Panc1 (cell line): ENCODE results near the gene CHST15. TPM values are rescaled to one million over a fixed set of nuclear protein-coding genes. Genes with fewer than 3 reads are reported as not detected.

ENCODE experiments used
- ATAC-seq: fragments of 200-7000 bp; cut with Tn5 transposase; 2 replicates; pipeline ENCODE4 v1.9.1; 2020; ENCODE audit warnings: mild to moderate bottlenecking, moderate library complexity
- BruUV-seq: library from RNA; stranded (reverse); fragments of 400-500 nt; replicated peaks from 2 replicates; lab custom pipeline; 2021; lab: Mats Ljungman, UMichigan
- CTCF ChIA-PET: fragments of 300-600 bp; sonication (Branson Sonifier 250); formaldehyde crosslinking; loops from one replicate; lab custom pipeline; 2022; ENCODE audit warnings: antibody characterized with exemption; lab: Charles Lee
- POLR2A ChIA-PET: fragments of 300-600 bp; sonication (Branson Sonifier 250); formaldehyde crosslinking; loops from one replicate; lab custom pipeline; 2022; ENCODE audit warnings: antibody characterized with exemption; lab: Charles Lee
- DNase-seq: peaks from one replicate; pipeline ENCODE4 v3.0.0-alpha.2; 2010; ENCODE audit warnings: low read depth, low spot score
- H3K27ac ChIP-seq: 2 replicates; pipeline ENCODE4 v1.5.1; 2011; ENCODE audit warnings: mild to moderate bottlenecking, low read length, inconsistent platforms
- H3K27me3 ChIP-seq: fragments of 200-500 bp; sonication (Bioruptor generic); 2 replicates; pipeline ENCODE4 v1.6.0; 2014; ENCODE audit warnings: low read length, inconsistent platforms; ENCODE audit not compliant: control insufficient read depth, insufficient read depth
- H3K36me3 ChIP-seq: fragments of 200-500 bp; sonication (Bioruptor generic); 2 replicates; pipeline ENCODE4 v1.5.1; 2014; ENCODE audit warnings: inconsistent platforms, mild to moderate bottlenecking, low read length, moderate library complexity; ENCODE audit not compliant: control insufficient read depth, insufficient read depth
- H3K4me1 ChIP-seq: 2 replicates; pipeline ENCODE4 v1.5.1; 2011; ENCODE audit warnings: inconsistent platforms, mild to moderate bottlenecking, low read length, moderate library complexity; ENCODE audit not compliant: control insufficient read depth, insufficient read depth
- H3K4me3 ChIP-seq, 2 experiments: 2 replicates each; pipeline ENCODE4 v1.5.1; 2011 to 2012; ENCODE audit warnings: low read depth in 2 of 2, low read length in 2 of 2, mild to moderate bottlenecking in 2 of 2, inconsistent platforms in 1 of 2, moderate library complexity in 1 of 2
- H3K9me3 ChIP-seq: fragments of 200-500 bp; sonication (Bioruptor generic); 2 replicates; pipeline ENCODE4 v1.5.1; 2014; ENCODE audit warnings: low read depth, mild to moderate bottlenecking, inconsistent platforms, low read length, moderate library complexity; ENCODE audit not compliant: control insufficient read depth, insufficient read depth
- POLR2AphosphoS5 ChIP-seq: IDR thresholded peaks from 2 replicates; pipeline ENCODE4 v1.6.1; 2012; ENCODE audit warnings: mild to moderate bottlenecking, low read depth, low read length, moderate library complexity
- REST ChIP-seq, 2 experiments: IDR thresholded peaks; 2 replicates each; pipeline ENCODE4 v1.6.1; 2011 to 2012; ENCODE audit warnings: low read depth in 2 of 2, control low read depth in 1 of 2, low read length in 1 of 2, mild to moderate bottlenecking in 1 of 2, moderate library complexity in 1 of 2; ENCODE audit not compliant: insufficient read depth in 1 of 2
- SIN3A ChIP-seq: IDR thresholded peaks from 2 replicates; pipeline ENCODE4 v1.6.1; 2012; ENCODE audit warnings: low read depth, mild to moderate bottlenecking, low read length, moderate library complexity, borderline replicate concordance; ENCODE audit not compliant: insufficient read depth
- TCF7L2 ChIP-seq: IDR thresholded peaks from 2 replicates; pipeline ENCODE4 v1.6.1; 2011; ENCODE audit warnings: mild to moderate bottlenecking, low read depth, low read length, inconsistent platforms
- in situ Hi-C: cut with HindIII; loops from 2 replicates; pipeline ENCODE4 v1.10.0; 2016; ENCODE audit warnings: low sequenced_read_pairs, low pct_unique_long_range_greater_than_20kb
- intact Hi-C: fragments of 100-400 bp; cut with micrococcal nuclease; formaldehyde crosslinking; loops from one replicate; pipeline ENCODE4 v1.10.0; 2022; ENCODE audit not compliant: unreplicated experiment
- total RNA-seq: library from RNA; stranded (reverse); gene quantifications from one replicate; pipeline ENCODE4 v1.2.1, GENCODE V29; 2021; ENCODE audit not compliant: unreplicated experiment
- TF ChIP-seq, protein P1 (sequence below): fragments of 450-650 bp; IDR thresholded peaks from 2 replicates; pipeline ENCODE4 v1.5.1; 2017; ENCODE audit warnings: mild to moderate bottlenecking

Gene CHST15
- total RNA-seq, 1 experiment from 2014 or later, result 33.2 TPM

DNA sequence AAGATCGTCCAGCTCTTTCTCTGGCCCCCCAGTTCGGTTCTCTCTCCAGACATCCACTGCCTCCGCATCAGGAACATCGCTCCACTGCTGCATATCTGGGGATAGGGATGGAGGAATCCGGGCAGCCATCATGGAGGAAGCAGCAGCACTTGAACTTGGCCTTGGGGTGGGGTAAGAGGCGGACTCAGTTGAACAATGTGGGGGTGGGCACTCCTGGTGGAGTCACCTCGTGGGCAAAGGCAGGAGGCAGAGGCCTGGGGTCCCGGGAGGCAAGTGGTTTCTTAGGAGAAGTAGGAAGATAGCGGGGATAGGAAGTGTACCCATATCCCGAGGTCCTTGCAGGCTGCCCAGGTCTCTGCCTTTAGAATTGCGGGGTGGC lies 98.3 kb downstream of the CHST15 start:
- POLR2A ChIA-PET, result no interaction called here
- no peaks in the 10 kb centered on the region for H3K9me3 ChIP-seq
- no peaks in the 10 kb centered on the region for H3K36me3 ChIP-seq
- H3K27me3 ChIP-seq, result no peaks in the 10 kb centered on the region
- ATAC-seq, result peak; percentile 54
- in situ Hi-C loops, result no loop called here
- TF ChIP-seq, protein P1, sequence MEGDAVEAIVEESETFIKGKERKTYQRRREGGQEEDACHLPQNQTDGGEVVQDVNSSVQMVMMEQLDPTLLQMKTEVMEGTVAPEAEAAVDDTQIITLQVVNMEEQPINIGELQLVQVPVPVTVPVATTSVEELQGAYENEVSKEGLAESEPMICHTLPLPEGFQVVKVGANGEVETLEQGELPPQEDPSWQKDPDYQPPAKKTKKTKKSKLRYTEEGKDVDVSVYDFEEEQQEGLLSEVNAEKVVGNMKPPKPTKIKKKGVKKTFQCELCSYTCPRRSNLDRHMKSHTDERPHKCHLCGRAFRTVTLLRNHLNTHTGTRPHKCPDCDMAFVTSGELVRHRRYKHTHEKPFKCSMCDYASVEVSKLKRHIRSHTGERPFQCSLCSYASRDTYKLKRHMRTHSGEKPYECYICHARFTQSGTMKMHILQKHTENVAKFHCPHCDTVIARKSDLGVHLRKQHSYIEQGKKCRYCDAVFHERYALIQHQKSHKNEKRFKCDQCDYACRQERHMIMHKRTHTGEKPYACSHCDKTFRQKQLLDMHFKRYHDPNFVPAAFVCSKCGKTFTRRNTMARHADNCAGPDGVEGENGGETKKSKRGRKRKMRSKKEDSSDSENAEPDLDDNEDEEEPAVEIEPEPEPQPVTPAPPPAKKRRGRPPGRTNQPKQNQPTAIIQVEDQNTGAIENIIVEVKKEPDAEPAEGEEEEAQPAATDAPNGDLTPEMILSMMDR, result no peak
- TF ChIP-seq REST (IDR thresholded peaks at IDR 0.05; ENCODE audit: insufficient read depth in 1 of 2, low read depth in 2 of 2, low read length in 1 of 2), result no peak
- no peak for TF ChIP-seq TCF7L2
- TF ChIP-seq SIN3A, result no peak
- DNase-seq, result peak; percentile 30
- H3K27ac ChIP-seq, result peak overlapping the region; percentile 67
- H3K4me3 ChIP-seq, result peak overlapping the region; percentile 54 to 66
- H3K4me1 ChIP-seq, result peaks cover 5% of the 10 kb centered on the region; the same call in 1 of the 2 replicates
- intact Hi-C loops, result loop anchor here (5.0 to 10.0 kb wide), 2 partner anchors 97 to 260 kb away; partner anchors contain the start of gene CHST15
- CTCF ChIA-PET, result interaction anchor here (0.6 to 4.2 kb wide), 13 partner anchors 8 to 408 kb away, joined by 3 to 52 read pairs (median 4); no protein-coding TSS in a partner anchor
- BruUV-seq, result no TSS peak

DNA sequence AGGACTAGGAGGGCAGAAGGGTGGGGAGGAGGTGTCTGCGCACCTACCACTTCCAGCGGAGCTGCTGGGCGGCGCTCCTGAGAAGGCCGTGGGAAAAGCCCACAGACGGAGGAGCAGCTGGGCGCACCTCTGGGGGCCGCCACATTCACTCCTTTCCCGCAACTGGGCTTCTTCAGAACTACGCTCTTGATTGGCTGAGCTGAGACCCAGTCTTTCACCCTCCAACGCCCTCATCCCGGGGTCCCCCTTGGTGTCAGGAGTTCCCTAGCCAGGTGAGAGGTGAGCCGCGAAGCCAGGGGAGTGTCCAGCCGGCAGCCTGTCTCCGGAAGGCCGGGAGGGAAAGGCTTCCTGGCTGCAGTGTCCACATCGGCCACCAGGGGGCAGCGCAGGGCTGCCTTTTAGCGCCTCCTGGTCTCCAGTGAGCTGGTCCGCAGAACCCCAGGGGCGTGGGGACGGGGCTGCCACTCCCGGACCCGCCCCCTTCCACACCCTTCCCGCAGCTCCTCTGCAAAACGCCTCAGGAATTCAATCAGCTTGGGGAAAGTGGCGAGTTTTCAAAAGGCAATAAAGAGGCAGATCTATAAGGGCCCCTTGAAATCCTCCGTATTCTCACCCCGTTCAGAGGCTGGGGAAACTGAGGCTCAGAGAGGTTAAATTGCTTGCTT lies 98.8 kb downstream of the CHST15 start:
- peak overlapping the region; percentile 54 to 66 for H3K4me3 ChIP-seq
- no peaks in the 10 kb centered on the region for H3K27me3 ChIP-seq
- TF ChIP-seq TCF7L2, result no peak
- no peak for TF ChIP-seq POLR2AphosphoS5
- TF ChIP-seq REST (IDR thresholded peaks at IDR 0.05; ENCODE audit: insufficient read depth in 1 of 2, low read depth in 2 of 2, low read length in 1 of 2), result 0 out of 4 replicates have a peak, but pooled peaks of 1 of the 2 experiments have one; percentile 16
- no peak for TF ChIP-seq SIN3A
- TF ChIP-seq, protein P1, result peak; percentile 99
- H3K9me3 ChIP-seq, result no peaks in the 10 kb centered on the region
- ATAC-seq, result peak; percentile 86
- BruUV-seq, result no TSS peak
- no peaks in the 10 kb centered on the region for H3K36me3 ChIP-seq
- H3K27ac ChIP-seq, result peak overlapping the region; percentile 67
- DNase-seq, result peak; percentile 61
- peaks cover 5% of the 10 kb centered on the region; the same call in 1 of the 2 replicates for H3K4me1 ChIP-seq
- ChIA-PET CTCF (interaction anchor here (0.6 to 4.2 kb wide), 13 partner anchors 8 to 409 kb away, joined by 3 to 52 read pairs (median 4); no protein-coding TSS in a partner anchor), POLR2A (no interaction called here)
- in situ Hi-C loops, result no loop called here
- intact Hi-C loops, result loop anchor here (1.0 to 10.0 kb wide), 3 partner anchors 98 to 395 kb away; partner anchors contain the start of gene CHST15
